Naive thymus-derived CD4-positive, alpha-beta T cell (primary cell): ENCODE data around the gene COL11A1. TPM values are rescaled to one million over a fixed set of nuclear protein-coding genes. Genes with fewer than 3 reads are reported as not detected.

ENCODE experiments used
- ATAC-seq: fragments of 150-1000 bp; cut with Tn5 transposase; 2 replicates; pipeline ENCODE4 v1.10.0; 2021; ENCODE audit warnings: mild to moderate bottlenecking, moderate library complexity
- CTCF ChIA-PET: fragments of 350-600 bp; sonication (Branson Sonifier 250); formaldehyde crosslinking; loops from one replicate; lab custom pipeline; 2021; ENCODE audit warnings: antibody characterized with exemption; lab: Charles Lee
- POLR2A ChIA-PET: fragments of 350-600 bp; sonication (Branson Sonifier 250); formaldehyde crosslinking; loops from one replicate; lab custom pipeline; 2021; ENCODE audit warnings: antibody characterized with exemption, inconsistent platforms; lab: Charles Lee
- DNase-seq, 9 donors: peaks; one replicate each; pipeline versions ENCODE4 v3.0.0 to v3.0.0-alpha.2; 2020 to 2022; ENCODE audit warnings: mixed read lengths in 1 of 9
- H3K27ac ChIP-seq: one replicate; pipeline ENCODE4 v1.7.0; 2013; ENCODE audit warnings: mild to moderate bottlenecking, low read depth, low read length, moderate library complexity
- H3K27me3 ChIP-seq, 2 donors: one replicate each; pipeline ENCODE4 v1.7.0; 2013; ENCODE audit warnings: low read length in 2 of 2, mild to moderate bottlenecking in 2 of 2, moderate library complexity in 2 of 2; ENCODE audit not compliant: control insufficient read depth in 2 of 2, insufficient read depth in 2 of 2
- H3K36me3 ChIP-seq, 3 experiments: 1 replicate in 2 of 3; 2 replicates in 1 of 3; pipeline ENCODE4 v1.7.0; 2013; ENCODE audit warnings: low read length in 3 of 3, mild to moderate bottlenecking in 3 of 3, moderate library complexity in 1 of 3; ENCODE audit not compliant: insufficient read depth in 3 of 3, control insufficient read depth in 2 of 3
- H3K4me1 ChIP-seq, 2 donors: one replicate each; pipeline ENCODE4 v1.7.0; 2013; ENCODE audit warnings: low read length in 2 of 2, mild to moderate bottlenecking in 2 of 2, moderate library complexity in 1 of 2; ENCODE audit not compliant: control insufficient read depth in 2 of 2, insufficient read depth in 2 of 2
- H3K4me3 ChIP-seq: 2 replicates; pipeline ENCODE4 v1.7.0; 2013; ENCODE audit warnings: mild to moderate bottlenecking, low read length
- H3K9me3 ChIP-seq, 3 experiments: 1 replicate in 2 of 3; 2 replicates in 1 of 3; pipeline ENCODE4 v1.7.0; 2013; ENCODE audit warnings: low read length in 3 of 3; ENCODE audit not compliant: control insufficient read depth in 2 of 3
- H3K27ac Mint-ChIP-seq, 9 donors: one replicate each; pipeline ENCODE4 v1.8.0; 2020 to 2022; ENCODE audit warnings: mixed read lengths in 9 of 9, mild to moderate bottlenecking in 8 of 9, moderate library complexity in 5 of 9, inconsistent platforms in 2 of 9
- H3K27me3 Mint-ChIP-seq, 5 donors: one replicate each; pipeline ENCODE4 v1.8.0; 2021 to 2022; ENCODE audit warnings: mixed read lengths in 5 of 5, mild to moderate bottlenecking in 1 of 5
- H3K36me3 Mint-ChIP-seq, 5 donors: one replicate each; pipeline ENCODE4 v1.8.0; 2020 to 2022; ENCODE audit warnings: mixed read lengths in 5 of 5, mild to moderate bottlenecking in 3 of 5, inconsistent platforms in 1 of 5
- H3K4me1 Mint-ChIP-seq, 7 donors: one replicate each; pipeline ENCODE4 v1.8.0; 2020 to 2022; ENCODE audit warnings: mixed read lengths in 7 of 7, mild to moderate bottlenecking in 3 of 7, inconsistent platforms in 1 of 7
- H3K4me3 Mint-ChIP-seq, 10 donors: one replicate each; pipeline ENCODE4 v1.8.0; 2020 to 2022; ENCODE audit warnings: mild to moderate bottlenecking in 10 of 10, mixed read lengths in 10 of 10, moderate library complexity in 6 of 10, inconsistent platforms in 2 of 10
- H3K9me3 Mint-ChIP-seq, 11 donors: one replicate each; pipeline ENCODE4 v1.8.0; 2020 to 2022; ENCODE audit warnings: mixed read lengths in 11 of 11, mild to moderate bottlenecking in 4 of 11, inconsistent platforms in 1 of 11, moderate library complexity in 1 of 11
- intact Hi-C, 2 donors: fragments of 100-400 bp; cut with micrococcal nuclease; formaldehyde crosslinking; loops; one replicate each; pipeline ENCODE4 v1.15.1; 2023
- polyA plus RNA-seq, 2 donors: library from polyadenylated mRNA; unstranded; fragments of 300-500 nt; fragmentation: Illumina TruSeq; gene quantifications; one replicate each; pipeline ENCODE4 v1.2.3, GENCODE V29; 2021
- total RNA-seq, 6 experiments: library from RNA in 5 of 6; stranded (reverse) in 5 of 6; gene quantifications; 1 replicate in 5 of 6; 2 replicates in 1 of 6; pipeline ENCODE4 v1.2.3 and lab custom pipeline; 2021 to 2026

The COL11A1 gene
- total and polyA plus RNA-seq, 7 experiments from 2014 or later = not detected

DNA sequence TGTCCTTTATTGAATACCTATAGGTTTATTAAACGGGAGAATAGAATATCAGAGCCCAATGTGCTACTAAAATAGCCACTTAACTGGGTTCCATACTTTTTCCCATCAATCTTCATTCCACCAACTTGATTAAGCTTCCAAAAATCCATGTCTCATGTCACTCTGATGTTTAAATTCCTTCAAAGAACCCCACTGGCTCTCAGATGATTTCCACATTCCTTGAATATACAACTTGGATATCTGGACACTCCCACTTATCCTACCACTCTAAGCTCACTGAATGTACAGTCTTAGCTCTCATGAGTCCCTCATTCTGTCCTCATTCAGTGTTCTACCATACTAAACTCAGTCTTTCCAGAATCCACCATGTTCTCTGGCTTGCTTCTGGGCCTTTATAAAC lies 21.1 kb downstream of the COL11A1 start:
- H3K27ac ChIP-seq = no peak overlapping the region
- no peaks in the 10 kb centered on the region for H3K4me1 ChIP-seq
- intact Hi-C loops = no loop called here
- no peaks in the 10 kb centered on the region for H3K27me3 ChIP-seq
- DNase-seq (no peak), ATAC-seq (no peak)
- H3K9me3 ChIP-seq = no peaks in the 10 kb centered on the region
- Mint-ChIP-seq H3K36me3 (no peaks in the 10 kb centered on the region), H3K4me3 (no peak overlapping the region), H3K4me1 (no peaks in the 10 kb centered on the region), H3K27ac (no peak overlapping the region), H3K27me3 (no peaks in the 10 kb centered on the region), H3K9me3 (peaks cover 0 to 6% (median 0%) of the 10 kb centered on the region in 11 donors)
- H3K36me3 ChIP-seq = no peaks in the 10 kb centered on the region
- H3K4me3 ChIP-seq = no peak overlapping the region
- ChIA-PET CTCF (no interaction called here), POLR2A (no interaction called here)

DNA sequence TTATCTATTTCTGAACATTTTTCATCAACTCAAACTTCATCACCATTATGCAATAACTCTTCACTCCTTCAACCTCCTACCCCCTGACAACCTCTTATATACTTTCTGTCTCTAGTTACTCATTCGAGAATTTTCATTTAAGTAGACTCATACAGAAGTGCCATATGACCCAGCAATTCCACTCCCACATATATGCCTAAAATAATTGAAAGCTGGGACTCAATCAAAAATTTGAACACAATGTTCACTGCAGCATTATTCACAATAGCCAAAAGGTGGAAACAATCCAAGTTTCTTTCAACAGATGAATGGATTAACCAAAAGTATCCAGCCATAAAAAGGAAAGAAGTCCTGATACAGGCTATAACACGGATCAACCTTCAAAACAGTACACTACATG lies 24.1 kb downstream of the COL11A1 start:
- Histone ChIP-seq H3K9me3 (no peaks in the 10 kb centered on the region), H3K27ac (no peak overlapping the region), H3K4me1 (no peaks in the 10 kb centered on the region), H3K4me3 (no peak overlapping the region), H3K36me3 (no peaks in the 10 kb centered on the region), H3K27me3 (peaks cover 0 to under 1% of the 10 kb centered on the region in 2 donors)
- Mint-ChIP-seq H3K4me1 (no peaks in the 10 kb centered on the region), H3K27ac (no peak overlapping the region), H3K4me3 (no peak overlapping the region), H3K36me3 (no peaks in the 10 kb centered on the region), H3K27me3 (no peaks in the 10 kb centered on the region), H3K9me3 (peaks cover 0 to 6% (median 0%) of the 10 kb centered on the region in 11 donors)
- DNase-seq (no peak), ATAC-seq (no peak)
- POLR2A ChIA-PET = no interaction called here
- intact Hi-C loops = no loop called here
- CTCF ChIA-PET = no interaction called here

DNA sequence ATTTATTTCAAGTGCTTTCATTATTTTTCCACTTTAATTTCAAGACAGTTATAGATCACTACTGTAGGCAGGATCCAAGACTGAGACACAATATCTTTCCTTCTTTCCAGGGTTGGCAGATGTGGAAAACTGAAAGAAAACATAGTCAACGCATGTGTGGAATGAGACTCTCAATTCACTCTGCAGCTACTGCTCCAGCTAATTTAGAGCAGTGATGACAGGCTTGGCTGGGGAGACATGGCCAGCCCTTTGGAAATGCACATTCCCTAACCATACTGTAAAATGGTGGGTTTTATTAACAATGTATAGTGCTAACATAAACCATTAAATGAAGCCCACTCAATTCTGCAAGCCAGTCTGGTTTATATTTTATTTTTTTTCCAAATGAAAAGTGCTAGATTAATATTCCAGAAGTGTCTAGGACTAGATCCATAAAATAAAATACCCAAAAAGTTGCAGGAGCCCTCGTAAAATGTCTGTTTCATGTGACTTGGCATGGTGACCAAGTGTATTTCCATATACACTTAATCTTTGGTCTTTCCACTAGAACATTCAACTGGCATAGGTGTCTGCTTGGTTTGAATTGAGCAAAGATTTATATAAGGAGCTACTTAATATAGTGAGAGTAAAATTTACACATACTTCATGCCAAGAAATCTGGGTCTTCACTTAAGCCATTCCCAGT lies 32.9 kb downstream of the COL11A1 start:
- Mint-ChIP-seq H3K36me3 (no peaks in the 10 kb centered on the region), H3K9me3 (peaks cover 0 to 4% (median 0%) of the 10 kb centered on the region in 11 donors), H3K27me3 (no peaks in the 10 kb centered on the region), H3K4me3 (no peak overlapping the region), H3K4me1 (no peaks in the 10 kb centered on the region), H3K27ac (no peak overlapping the region)
- Histone ChIP-seq H3K4me3 (no peak overlapping the region), H3K36me3 (no peaks in the 10 kb centered on the region), H3K9me3 (no peaks in the 10 kb centered on the region), H3K4me1 (no peaks in the 10 kb centered on the region), H3K27me3 (peaks cover 0 to 5% of the 10 kb centered on the region in 2 donors), H3K27ac (no peak overlapping the region)
- ATAC-seq = no peak
- CTCF ChIA-PET = no interaction called here
- intact Hi-C loops = no loop called here
- DNase-seq = no peak
- POLR2A ChIA-PET = no interaction called here

DNA sequence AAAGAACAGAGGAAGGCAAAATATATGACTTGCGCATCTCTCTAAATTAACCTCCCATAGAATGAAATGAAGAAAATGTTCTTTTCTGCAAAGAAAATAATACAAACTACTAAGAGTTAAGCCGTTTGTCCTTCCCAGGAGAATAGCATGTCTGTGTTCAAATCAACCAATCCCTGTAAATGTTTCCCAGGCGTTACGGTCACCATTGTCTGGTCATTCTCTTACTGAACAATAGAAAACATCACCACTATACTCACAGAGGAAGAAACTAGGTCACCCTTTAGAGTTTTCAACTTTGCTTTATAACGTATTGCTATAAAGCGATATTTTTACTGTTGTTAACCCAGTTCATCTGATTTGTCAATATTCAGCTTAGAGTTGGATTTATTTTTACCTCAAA lies 34.1 kb downstream of the COL11A1 start:
- Histone ChIP-seq H3K36me3 (no peaks in the 10 kb centered on the region), H3K9me3 (no peaks in the 10 kb centered on the region), H3K27ac (no peak overlapping the region), H3K27me3 (peaks cover 0 to 4% of the 10 kb centered on the region in 2 donors), H3K4me1 (no peaks in the 10 kb centered on the region), H3K4me3 (no peak overlapping the region)
- H3K4me1 Mint-ChIP-seq = no peaks in the 10 kb centered on the region
- H3K4me3 Mint-ChIP-seq = no peak overlapping the region
- H3K36me3 Mint-ChIP-seq = no peaks in the 10 kb centered on the region
- ChIA-PET CTCF (no interaction called here), POLR2A (no interaction called here)
- H3K9me3 Mint-ChIP-seq = peaks cover 0 to 6% (median 0%) of the 10 kb centered on the region in 11 donors
- H3K27me3 Mint-ChIP-seq = no peaks in the 10 kb centered on the region
- DNase-seq (no peak), ATAC-seq (no peak)
- H3K27ac Mint-ChIP-seq = no peak overlapping the region
- intact Hi-C loops = no loop called here

DNA sequence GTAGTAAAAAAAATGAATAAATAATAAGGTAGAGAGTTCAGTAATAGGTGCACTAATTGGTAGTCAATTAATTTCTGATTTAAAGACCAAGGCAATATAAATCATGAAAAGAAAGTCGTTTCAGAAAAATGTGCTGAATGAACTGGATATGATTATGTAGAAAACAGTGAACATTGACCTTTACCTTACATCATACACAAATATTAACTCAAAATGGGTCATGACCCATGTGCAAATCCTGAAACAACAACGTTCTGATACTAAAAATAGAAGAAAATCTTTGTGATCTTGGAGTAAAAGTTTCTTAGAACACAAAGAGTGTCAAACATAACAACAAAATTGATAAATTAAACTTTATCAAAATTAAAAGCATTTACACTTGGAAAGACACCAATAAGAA lies 39.1 kb downstream of the COL11A1 start:
- no peak overlapping the region for H3K4me3 ChIP-seq
- no peaks in the 10 kb centered on the region for H3K4me1 Mint-ChIP-seq
- CTCF ChIA-PET = no interaction called here
- H3K9me3 Mint-ChIP-seq = peaks cover 0 to 4% (median 0%) of the 10 kb centered on the region in 11 donors
- POLR2A ChIA-PET = no interaction called here
- no peaks in the 10 kb centered on the region for H3K27me3 ChIP-seq
- H3K27me3 Mint-ChIP-seq = no peaks in the 10 kb centered on the region
- H3K27ac ChIP-seq = no peak overlapping the region
- H3K36me3 ChIP-seq = no peaks in the 10 kb centered on the region
- no peak for ATAC-seq
- H3K4me1 ChIP-seq = no peaks in the 10 kb centered on the region
- H3K27ac Mint-ChIP-seq = no peak overlapping the region
- no peak for DNase-seq
- no peaks in the 10 kb centered on the region for H3K9me3 ChIP-seq
- H3K36me3 Mint-ChIP-seq = no peaks in the 10 kb centered on the region
- no peak overlapping the region for H3K4me3 Mint-ChIP-seq
- intact Hi-C loops = no loop called here

DNA sequence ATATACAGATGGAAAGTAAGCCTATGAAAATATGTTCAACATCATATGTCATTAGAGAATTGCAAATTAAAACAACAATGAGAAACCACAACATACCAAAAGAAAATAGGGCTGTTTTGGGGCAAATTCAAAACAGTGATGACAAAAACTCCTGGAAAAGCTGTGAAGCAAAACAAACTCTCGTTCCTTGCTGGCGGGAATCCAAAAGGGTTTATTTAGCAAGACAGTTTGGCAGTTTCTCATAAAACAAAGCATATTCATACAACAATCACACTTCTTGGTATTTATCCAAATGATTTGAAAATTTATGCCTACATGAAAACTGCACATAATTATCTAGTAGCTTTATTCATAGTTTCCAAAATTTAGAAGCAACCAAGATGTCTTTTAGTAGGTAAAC lies 44.4 kb downstream of the COL11A1 start:
- POLR2A ChIA-PET = no interaction called here
- H3K4me1 ChIP-seq = no peaks in the 10 kb centered on the region
- CTCF ChIA-PET = no interaction called here
- intact Hi-C loops = no loop called here
- DNase-seq (no peak), ATAC-seq (no peak)
- no peak overlapping the region for H3K4me3 ChIP-seq
- H3K9me3 Mint-ChIP-seq = peaks cover 0 to 2% (median 0%) of the 10 kb centered on the region in 11 donors
- no peak overlapping the region for H3K4me3 Mint-ChIP-seq
- H3K9me3 ChIP-seq = no peaks in the 10 kb centered on the region
- H3K27ac Mint-ChIP-seq = no peak overlapping the region
- H3K36me3 Mint-ChIP-seq = no peaks in the 10 kb centered on the region
- H3K27ac ChIP-seq = no peak overlapping the region
- no peaks in the 10 kb centered on the region for H3K36me3 ChIP-seq
- no peaks in the 10 kb centered on the region for H3K27me3 Mint-ChIP-seq
- H3K27me3 ChIP-seq = no peaks in the 10 kb centered on the region
- no peaks in the 10 kb centered on the region for H3K4me1 Mint-ChIP-seq

DNA sequence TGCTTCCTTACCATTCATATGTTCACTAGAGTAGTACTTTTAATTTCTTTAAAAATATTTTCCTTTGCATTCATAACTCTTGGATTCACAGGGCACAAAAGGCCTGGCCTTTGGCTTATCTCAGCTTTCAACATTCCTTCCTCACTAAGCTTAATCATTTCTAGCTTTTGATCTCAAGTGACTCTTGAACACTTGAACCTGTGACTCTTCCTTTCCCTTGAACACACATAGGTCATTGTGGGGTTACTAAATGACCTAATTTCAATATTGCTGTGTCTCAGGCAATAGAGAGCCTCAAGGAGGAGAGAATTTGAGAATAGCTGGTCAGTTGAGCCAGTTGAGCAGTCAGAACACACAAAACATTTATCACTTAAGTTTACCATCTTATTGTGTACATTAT lies 49.9 kb downstream of the COL11A1 start:
- Mint-ChIP-seq H3K9me3 (peaks cover 0 to 2% (median 0%) of the 10 kb centered on the region in 11 donors), H3K27ac (no peak overlapping the region), H3K4me3 (no peak overlapping the region), H3K36me3 (no peaks in the 10 kb centered on the region), H3K4me1 (no peaks in the 10 kb centered on the region), H3K27me3 (no peaks in the 10 kb centered on the region)
- ChIA-PET CTCF (no interaction called here), POLR2A (no interaction called here)
- no peak overlapping the region for H3K27ac ChIP-seq
- no peaks in the 10 kb centered on the region for H3K36me3 ChIP-seq
- intact Hi-C loops = no loop called here
- no peaks in the 10 kb centered on the region for H3K4me1 ChIP-seq
- DNase-seq (no peak), ATAC-seq (no peak)
- no peaks in the 10 kb centered on the region for H3K27me3 ChIP-seq
- H3K4me3 ChIP-seq = no peak overlapping the region
- H3K9me3 ChIP-seq = no peaks in the 10 kb centered on the region
